NT2/D1 (cell line): ENCODE data around the gene RBMS3.

Experiments
- DNase-seq: peaks from one replicate; pipeline ENCODE4 v3.0.0-alpha.2; 2011; ENCODE audit warnings: low read depth, low spot score
- H3K27me3 ChIP-seq: 2 replicates; pipeline ENCODE4 v1.6.0; 2011; ENCODE audit warnings: mild to moderate bottlenecking; ENCODE audit not compliant: insufficient read length, insufficient read depth
- H3K36me3 ChIP-seq: 2 replicates; pipeline ENCODE4 v1.6.1; 2011; ENCODE audit warnings: mild to moderate bottlenecking, low read length, mixed read lengths; ENCODE audit not compliant: insufficient read depth, insufficient read length
- H3K4me1 ChIP-seq: 2 replicates; pipeline ENCODE4 v1.5.1; 2011; ENCODE audit not compliant: insufficient read depth, insufficient read length
- H3K4me3 ChIP-seq: 2 replicates; pipeline ENCODE4 v1.5.1; 2011; ENCODE audit warnings: low read depth; ENCODE audit not compliant: insufficient read length
- H3K9ac ChIP-seq: 2 replicates; pipeline ENCODE4 v1.6.0; 2011; ENCODE audit warnings: low read depth; ENCODE audit not compliant: insufficient read length
- H3K9me3 ChIP-seq: 2 replicates; pipeline ENCODE4 v1.5.1; 2011; ENCODE audit warnings: mild to moderate bottlenecking, low read length; ENCODE audit not compliant: insufficient read depth
- SUZ12 ChIP-seq: IDR thresholded peaks from 2 replicates; pipeline ENCODE4 v1.6.1; 2011; ENCODE audit not compliant: insufficient read length, insufficient read depth; ENCODE audit errors: extremely low read depth
- YY1 ChIP-seq: IDR thresholded peaks from 2 replicates; pipeline ENCODE4 v1.6.1; 2011; ENCODE audit not compliant: insufficient read length, insufficient read depth
- ZNF274 ChIP-seq: IDR thresholded peaks from 2 replicates; pipeline ENCODE4 v1.6.1; 2011; ENCODE audit warnings: mild to moderate bottlenecking, low read depth, low read length

Gene RBMS3

GRCh38 chr3:29958816-29959215, 677.9 kb downstream of the RBMS3 start:
- Histone ChIP-seq H3K4me3 (no peak overlapping the region), H3K27me3 (no peaks in the 10 kb centered on the region), H3K9ac (no peak overlapping the region), H3K9me3 (peaks cover 32% of the 10 kb centered on the region), H3K36me3 (no peaks in the 10 kb centered on the region), H3K4me1 (no peaks in the 10 kb centered on the region)
- DNase-seq: no peak
- no peak for TF ChIP-seq SUZ12

- Histone ChIP-seq H3K27me3 (no peaks in the 10 kb centered on the region), H3K9me3 (peaks cover 64% of the 10 kb centered on the region), H3K9ac (no peak overlapping the region), H3K4me1 (peaks cover 2% of the 10 kb centered on the region), H3K4me3 (no peak overlapping the region), H3K36me3 (no peaks in the 10 kb centered on the region)
- no peak for DNase-seq
- no peak for TF ChIP-seq ZNF274
- TF ChIP-seq SUZ12: no peak
- no peak for TF ChIP-seq YY1
These were observed 691.0 kb downstream of the RBMS3 start for GRCh38 chr3:29971895-29972294.

GRCh38 chr3:29972320-29972993, 691.6 kb downstream of the RBMS3 start:
- TF ChIP-seq ZNF274 (no peak), SUZ12 (no peak), YY1 (no peak)
- Histone ChIP-seq H3K27me3 (no peaks in the 10 kb centered on the region), H3K9ac (no peak overlapping the region), H3K9me3 (peaks cover 64% of the 10 kb centered on the region), H3K4me1 (peaks cover 2% of the 10 kb centered on the region), H3K4me3 (no peak overlapping the region), H3K36me3 (no peaks in the 10 kb centered on the region)
- DNase-seq: peak; percentile 69

GRCh38 chr3:29973763-29974162, 692.9 kb downstream of the RBMS3 start:
- H3K4me3 ChIP-seq: no peak overlapping the region
- no peaks in the 10 kb centered on the region for H3K36me3 ChIP-seq
- H3K9me3 ChIP-seq: peaks cover 61% of the 10 kb centered on the region
- no peak for TF ChIP-seq YY1
- peaks cover 2% of the 10 kb centered on the region for H3K4me1 ChIP-seq
- DNase-seq: no peak
- H3K9ac ChIP-seq: no peak overlapping the region
- H3K27me3 ChIP-seq: no peaks in the 10 kb centered on the region

- H3K4me3 ChIP-seq: no peak overlapping the region
- H3K9ac ChIP-seq: no peak overlapping the region
- peaks cover 34% of the 10 kb centered on the region for H3K9me3 ChIP-seq
- no peaks in the 10 kb centered on the region for H3K36me3 ChIP-seq
- H3K4me1 ChIP-seq: no peaks in the 10 kb centered on the region
- H3K27me3 ChIP-seq: no peaks in the 10 kb centered on the region
- DNase-seq: no peak
- no peak for TF ChIP-seq YY1
- TF ChIP-seq ZNF274: no peak
- TF ChIP-seq SUZ12: no peak
These were observed 696.0 kb downstream of the RBMS3 start for GRCh38 chr3:29976871-29977270.

- DNase-seq: no peak
- TF ChIP-seq YY1: no peak
- TF ChIP-seq ZNF274: no peak
- TF ChIP-seq SUZ12: no peak
- Histone ChIP-seq H3K36me3 (no peaks in the 10 kb centered on the region), H3K27me3 (no peaks in the 10 kb centered on the region), H3K9me3 (peaks cover 30% of the 10 kb centered on the region), H3K9ac (no peak overlapping the region), H3K4me3 (no peak overlapping the region), H3K4me1 (no peaks in the 10 kb centered on the region)
These were observed 696.5 kb downstream of the RBMS3 start for GRCh38 chr3:29977360-29977759.

GRCh38 chr3:29978036-29978435, 697.2 kb downstream of the RBMS3 start:
- Histone ChIP-seq H3K9me3 (peaks cover 30% of the 10 kb centered on the region), H3K4me1 (no peaks in the 10 kb centered on the region), H3K27me3 (no peaks in the 10 kb centered on the region), H3K36me3 (no peaks in the 10 kb centered on the region), H3K9ac (no peak overlapping the region), H3K4me3 (no peak overlapping the region)
- TF ChIP-seq SUZ12 (no peak), ZNF274 (no peak), YY1 (no peak)
- DNase-seq: no peak

- no peak overlapping the region for H3K9ac ChIP-seq
- no peak for DNase-seq
- 0 out of 2 replicates have a peak, but pooled peaks cover 8% of the 10 kb centered on the region for H3K9me3 ChIP-seq
- H3K27me3 ChIP-seq: no peaks in the 10 kb centered on the region
- H3K36me3 ChIP-seq: no peaks in the 10 kb centered on the region
- H3K4me3 ChIP-seq: no peak overlapping the region
- TF ChIP-seq SUZ12: no peak
- no peak for TF ChIP-seq YY1
- no peak for TF ChIP-seq ZNF274
- H3K4me1 ChIP-seq: no peaks in the 10 kb centered on the region
These were observed 710.3 kb downstream of the RBMS3 start for GRCh38 chr3:29991198-29991597.
